ENCODE measurements around the gene RHOT2. TPM values are rescaled to one million over a fixed set of nuclear protein-coding genes. Genes with fewer than 3 reads are reported as not detected.

Gene RHOT2
- total RNA-seq, 1 experiment from 2014 or later, result 210 TPM

GRCh38 chr16:634996-635395, 32.9 kb upstream of the RHOT2 start:
- no peaks in the 10 kb centered on the region; the same call in 1 of the 2 replicates for H3K4me1 ChIP-seq (ENCODE audit: insufficient read depth, low read length)
- no peak for DNase-seq
- no peak overlapping the region for H3K27ac ChIP-seq (ENCODE audit: insufficient read length, low read depth, low read length)
- no peak for TF ChIP-seq CTCF (conservative IDR thresholded peaks at IDR 0.05)
- peak overlapping the region; percentile 73 to 82; a peak in 4 of 5 replicates for H3K4me3 Mint-ChIP-seq
- H3K14ac ChIP-seq (ENCODE audit: insufficient read depth, low read length), result no peak overlapping the region
- peaks cover 3% of the 10 kb centered on the region in 2 experiments; a peak in 2 of 5 replicates for H3K9me3 Mint-ChIP-seq
- no peak overlapping the region; a peak in 1 of 7 replicates for H3K27ac Mint-ChIP-seq
- no peak overlapping the region for H4K5ac ChIP-seq (ENCODE audit: insufficient read length, low read depth, low read length)
- peaks cover 2% of the 10 kb centered on the region; the same call in 1 of the 2 replicates for H3K79me2 ChIP-seq (ENCODE audit: insufficient read depth, low read length)
- no peaks in the 10 kb centered on the region for H4K20me1 ChIP-seq (ENCODE audit: control insufficient read depth, insufficient read depth, insufficient read length)
- no peaks in the 10 kb centered on the region for H3K27me3 ChIP-seq (ENCODE audit: insufficient read depth, low read length)
- H2BK5ac ChIP-seq (ENCODE audit: insufficient read length, low read length), result no peak overlapping the region
- no peak overlapping the region for H3K23ac ChIP-seq (ENCODE audit: insufficient read length, low read depth, low read length)
- WGBS (ENCODE audit: extremely low coverage, insufficient read length, low lambda C conversion rate), result no CpG with 5 or more reads among the region's 7 CpGs
- H3T11ph ChIP-seq (ENCODE audit: low read length), result no peak overlapping the region
- peaks cover 11 to 30% of the 10 kb centered on the region in 2 experiments for H3K4me1 Mint-ChIP-seq
- no peak overlapping the region for H3K9ac ChIP-seq (ENCODE audit: extremely low read depth, insufficient read length, low read length)
- no peak overlapping the region for H3K4me2 ChIP-seq (ENCODE audit: insufficient read depth, insufficient read length, low read length)
- no peak overlapping the region for H2BK20ac ChIP-seq (ENCODE audit: low read depth, low read length, poor library complexity, severe bottlenecking)
- no peak overlapping the region for H2BK15ac ChIP-seq (ENCODE audit: low read depth, low read length)
- H3K27me3 Mint-ChIP-seq (ENCODE audit: low read depth), result peaks cover 2% of the 10 kb centered on the region; the same call in 1 of the 2 replicates
- H2AFZ ChIP-seq (ENCODE audit: low read length), result no peak overlapping the region
- no peak overlapping the region for H3K18ac ChIP-seq (ENCODE audit: insufficient read length, low read depth, low read length)
- no peak overlapping the region for H3K56ac ChIP-seq (ENCODE audit: insufficient read length, low read depth, low read length)
- no peak overlapping the region for H4K91ac ChIP-seq (ENCODE audit: insufficient read length, low read depth, low read length)
- H3K4ac ChIP-seq (ENCODE audit: low read depth, low read length), result no peak overlapping the region
- no peak overlapping the region for H2BK120ac ChIP-seq (ENCODE audit: low read depth, low read length, poor library complexity, severe bottlenecking)
- H2BK12ac ChIP-seq (ENCODE audit: insufficient read length, low read depth, low read length), result no peak overlapping the region
- no peaks in the 10 kb centered on the region for H3K9me3 ChIP-seq (ENCODE audit: control insufficient read depth, low read depth, low read length)
- H3K79me1 ChIP-seq (ENCODE audit: insufficient read depth, low read depth, low read length, poor library complexity, severe bottlenecking), result no peaks in the 10 kb centered on the region
- H3K36me3 Mint-ChIP-seq (ENCODE audit: insufficient read depth in 1 of 3, low read depth in 3 of 3), result peaks cover 0 to 6% (median 1%) of the 10 kb centered on the region in 3 experiments; a peak in 4 of 7 replicates
- H4K8ac ChIP-seq (replicated peaks; ENCODE audit: insufficient read length, low read depth, low read length), result no peak overlapping the region
- H3K23me2 ChIP-seq (ENCODE audit: insufficient read length, low read depth, low read length, poor library complexity, severe bottlenecking), result peaks cover 15% of the 10 kb centered on the region
- no peak overlapping the region for H2AK5ac ChIP-seq (ENCODE audit: insufficient read length, low read length)

All from H9 (cell line).